OCI-LY1 (cell line): ENCODE measurements around the gene PPP1R9A.

Experiments used
- H2AFZ ChIP-seq: fragments of 200-600 bp; sonication (generic), shearing (Covaris generic); 2 replicates; pipeline ENCODE4 v1.6.0; 2014; ENCODE audit warnings: antibody characterized with exemption, mild to moderate bottlenecking, low read length
- H3F3A ChIP-seq: fragments of 200-600 bp; sonication (generic), shearing (Covaris generic); 2 replicates; pipeline ENCODE4 v1.6.0; 2014; ENCODE audit warnings: mild to moderate bottlenecking, antibody characterized with exemption, low read length, moderate library complexity; ENCODE audit not compliant: insufficient read depth
- H3K27ac ChIP-seq: fragments of 200-600 bp; sonication (generic); 2 replicates; pipeline ENCODE4 v1.5.1; 2014; ENCODE audit warnings: low read length, mixed run types, mild to moderate bottlenecking, low read depth; ENCODE audit not compliant: poor library complexity, severe bottlenecking
- H3K27me3 ChIP-seq: fragments of 200-600 bp; sonication (generic); 2 replicates; pipeline ENCODE4 v1.6.0; 2014; ENCODE audit warnings: antibody characterized with exemption, mild to moderate bottlenecking, low read length, moderate library complexity; ENCODE audit not compliant: insufficient read depth
- H3K36me3 ChIP-seq: fragments of 200-600 bp; sonication (generic); 2 replicates; pipeline ENCODE4 v1.6.1; 2014; ENCODE audit warnings: mild to moderate bottlenecking, antibody characterized with exemption, low read length, moderate library complexity, mixed read lengths; ENCODE audit not compliant: insufficient read depth
- H3K4me1 ChIP-seq: fragments of 200-600 bp; sonication (generic); 2 replicates; pipeline ENCODE4 v1.5.1; 2014; ENCODE audit warnings: mild to moderate bottlenecking, low read length, moderate library complexity; ENCODE audit not compliant: insufficient read depth, severe bottlenecking
- H3K4me2 ChIP-seq: fragments of 200-600 bp; sonication (generic), shearing (Covaris generic); 2 replicates; pipeline ENCODE4 v1.6.1; 2014; ENCODE audit warnings: low read length
- H3K4me3 ChIP-seq: fragments of 200-600 bp; sonication (generic); 2 replicates; pipeline ENCODE4 v1.5.1; 2014; ENCODE audit warnings: low read length, low read depth, mild to moderate bottlenecking, mixed read lengths; ENCODE audit not compliant: poor library complexity, severe bottlenecking
- H3K79me2 ChIP-seq: fragments of 200-600 bp; shearing (Covaris generic); 2 replicates; pipeline ENCODE4 v1.6.1; 2016; ENCODE audit warnings: mixed run types, low read length, mixed read lengths; ENCODE audit not compliant: insufficient read depth
- H3K9ac ChIP-seq: fragments of 200-600 bp; sonication (generic), shearing (Covaris generic); 2 replicates; pipeline ENCODE4 v1.6.1; 2014; ENCODE audit warnings: mild to moderate bottlenecking, low read length, mixed read lengths
- H3K9me2 ChIP-seq: fragments of 200-600 bp; sonication (generic), shearing (Covaris generic); 2 replicates; pipeline ENCODE4 v1.6.1; 2014; ENCODE audit warnings: low read depth, mild to moderate bottlenecking, low read length, mixed read lengths
- H3K9me3 ChIP-seq: fragments of 200-600 bp; shearing (Covaris generic); 2 replicates; pipeline ENCODE4 v1.6.1; 2014; ENCODE audit warnings: low read length, mixed read lengths
- H4K20me1 ChIP-seq: fragments of 200-600 bp; sonication (generic), shearing (Covaris generic); 2 replicates; pipeline ENCODE4 v1.6.0; 2016; ENCODE audit warnings: mild to moderate bottlenecking, low read length; ENCODE audit not compliant: insufficient read depth
- CTCF ChIP-seq: fragments of 200-600 bp; sonication (generic), shearing (Covaris generic); IDR thresholded peaks from 2 replicates; pipeline ENCODE4 v1.5.1; 2017; ENCODE audit warnings: mild to moderate bottlenecking, antibody characterized with exemption, low read length, moderate library complexity, mixed read lengths
- EZH2 ChIP-seq: fragments of 200-600 bp; sonication (generic), shearing (Covaris generic); IDR thresholded peaks from 2 replicates; pipeline ENCODE4 v1.8.0; 2017; ENCODE audit warnings: borderline replicate concordance, mixed run types, mild to moderate bottlenecking, antibody characterized with exemption, low read length, moderate library complexity, mixed read lengths

The PPP1R9A gene

DNA sequence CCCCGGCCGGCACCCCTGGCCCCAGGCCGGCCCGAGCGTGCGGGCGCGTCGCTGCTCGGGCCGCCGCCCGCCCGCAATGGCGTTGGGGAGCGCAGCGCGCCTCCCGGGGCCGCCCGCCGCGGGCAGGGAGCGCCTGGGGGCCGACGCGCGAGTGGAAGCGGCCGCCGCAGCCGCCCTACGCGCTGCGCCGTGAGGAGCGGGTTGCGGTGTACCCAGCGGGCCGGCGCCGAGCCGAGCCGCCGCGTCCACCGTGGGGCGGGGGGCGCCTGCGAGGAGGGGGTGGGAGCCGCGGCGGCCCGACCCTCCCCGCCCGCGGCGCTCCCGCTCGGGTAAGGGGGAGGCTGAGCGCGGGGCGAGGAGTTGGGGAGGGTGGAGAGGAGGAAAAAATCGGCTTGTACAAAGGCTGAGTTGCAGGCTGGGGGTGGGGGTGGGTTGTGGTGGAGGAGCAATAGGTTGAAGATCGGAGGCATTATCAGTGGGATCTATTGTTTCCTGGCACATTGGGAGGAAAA is 473 bp downstream of the PPP1R9A start:
- Histone ChIP-seq H4K20me1 (no peaks in the 10 kb centered on the region), H3F3A (no peaks in the 10 kb centered on the region), H3K9me2 (no peaks in the 10 kb centered on the region), H3K79me2 (no peaks in the 10 kb centered on the region), H3K27ac (no peak overlapping the region), H2AFZ (no peak overlapping the region), H3K4me1 (no peaks in the 10 kb centered on the region), H3K27me3 (no peaks in the 10 kb centered on the region), H3K9ac (no peak overlapping the region), H3K36me3 (no peaks in the 10 kb centered on the region), H3K4me3 (no peak overlapping the region), H3K9me3 (no peaks in the 10 kb centered on the region), H3K4me2 (no peak overlapping the region)
- TF ChIP-seq EZH2: no peak
- TF ChIP-seq CTCF: no peak

GRCh38 chr7:94908323-94909178 is 1.2 kb downstream of the PPP1R9A start:
- no peak overlapping the region for H3K4me3 ChIP-seq
- no peak overlapping the region for H3K9ac ChIP-seq
- no peak overlapping the region for H3K4me2 ChIP-seq
- no peak overlapping the region for H3K27ac ChIP-seq
- H3F3A ChIP-seq: no peaks in the 10 kb centered on the region
- no peak overlapping the region for H2AFZ ChIP-seq
- H4K20me1 ChIP-seq: no peaks in the 10 kb centered on the region
- no peaks in the 10 kb centered on the region for H3K9me3 ChIP-seq
- no peaks in the 10 kb centered on the region for H3K36me3 ChIP-seq
- H3K27me3 ChIP-seq: no peaks in the 10 kb centered on the region
- no peaks in the 10 kb centered on the region for H3K9me2 ChIP-seq
- TF ChIP-seq CTCF: no peak
- no peak for TF ChIP-seq EZH2
- no peaks in the 10 kb centered on the region for H3K4me1 ChIP-seq
- no peaks in the 10 kb centered on the region for H3K79me2 ChIP-seq

DNA sequence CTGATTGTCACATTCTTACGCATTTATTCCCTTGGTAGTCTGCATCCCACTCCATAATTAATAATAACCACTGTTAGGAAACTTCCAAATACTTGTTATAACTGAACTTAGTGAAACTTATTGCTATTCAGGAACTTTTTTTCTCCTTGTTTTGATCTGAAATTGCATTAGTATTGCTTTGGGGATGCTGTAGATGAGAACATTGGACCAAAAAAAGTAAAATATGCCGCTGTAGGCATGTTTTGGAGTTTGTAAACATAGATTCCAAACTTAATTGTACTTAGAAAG is 1.7 kb downstream of the PPP1R9A start:
- no peaks in the 10 kb centered on the region for H3K27me3 ChIP-seq
- H2AFZ ChIP-seq: no peak overlapping the region
- no peaks in the 10 kb centered on the region for H3F3A ChIP-seq
- H3K9me3 ChIP-seq: no peaks in the 10 kb centered on the region
- H3K4me3 ChIP-seq: no peak overlapping the region
- TF ChIP-seq CTCF: no peak
- no peak for TF ChIP-seq EZH2
- no peak overlapping the region for H3K4me2 ChIP-seq
- no peaks in the 10 kb centered on the region for H3K79me2 ChIP-seq
- no peak overlapping the region for H3K9ac ChIP-seq
- H4K20me1 ChIP-seq: no peaks in the 10 kb centered on the region
- no peak overlapping the region for H3K27ac ChIP-seq
- no peaks in the 10 kb centered on the region for H3K9me2 ChIP-seq
- H3K4me1 ChIP-seq: no peaks in the 10 kb centered on the region
- H3K36me3 ChIP-seq: no peaks in the 10 kb centered on the region
